GM18508 (cell line): ENCODE results near the gene KRT14.
"Not testable (repeated sequence)": the region's sequence is repeated elsewhere in the genome, so short reads cannot be mapped to it uniquely, and the experiment has no call there.

Experiments used
- ATAC-seq: cut with Tn5 transposase; IDR thresholded peaks from one replicate; pipeline ENCODE4 v1.9.1; 2021; ENCODE audit warnings: moderate number of reproducible peaks; ENCODE audit not compliant: insufficient read depth, unreplicated experiment

The KRT14 gene

DNA sequence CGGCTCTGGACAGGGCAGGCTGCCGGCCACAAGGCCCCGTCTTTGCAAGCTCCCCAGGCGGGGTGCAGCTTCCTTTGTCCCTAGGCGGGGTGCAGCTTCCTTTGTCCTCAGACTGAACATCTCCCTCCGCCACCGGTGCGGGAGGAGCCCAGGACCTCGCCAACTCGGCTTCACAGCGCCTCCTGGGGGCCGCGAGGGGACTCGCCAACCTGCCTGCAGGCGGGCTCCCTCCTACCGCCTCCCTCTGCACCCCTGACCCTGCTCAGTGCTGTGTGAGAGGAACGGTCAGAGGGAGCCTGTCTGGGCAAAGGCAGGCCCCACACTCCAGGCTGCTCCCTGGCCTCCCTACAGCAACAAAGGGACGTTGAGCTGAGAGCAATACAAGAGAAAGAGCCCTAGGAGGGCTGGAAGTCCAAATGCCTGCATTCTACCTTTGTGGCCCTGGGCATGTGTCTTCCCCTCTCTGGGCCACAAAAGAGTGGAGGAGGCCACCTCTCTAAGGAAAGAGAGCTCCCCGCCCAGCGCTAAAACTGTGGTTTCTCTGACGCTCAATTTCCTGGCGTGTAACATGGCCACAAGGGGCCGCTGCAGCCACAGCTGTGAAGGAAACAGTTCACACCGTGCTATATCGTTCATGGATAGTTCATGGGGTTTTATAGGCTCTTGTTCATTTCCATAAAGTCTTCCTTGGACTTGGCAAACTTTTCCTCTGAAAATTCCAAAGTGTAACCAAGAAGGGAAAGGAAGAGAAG is 37.7 kb downstream of the KRT14 start:
- no peak for ATAC-seq

- ATAC-seq: no peak
These were observed 38.5 kb downstream of the KRT14 start for GRCh38 chr17:41547921-41548843.

DNA sequence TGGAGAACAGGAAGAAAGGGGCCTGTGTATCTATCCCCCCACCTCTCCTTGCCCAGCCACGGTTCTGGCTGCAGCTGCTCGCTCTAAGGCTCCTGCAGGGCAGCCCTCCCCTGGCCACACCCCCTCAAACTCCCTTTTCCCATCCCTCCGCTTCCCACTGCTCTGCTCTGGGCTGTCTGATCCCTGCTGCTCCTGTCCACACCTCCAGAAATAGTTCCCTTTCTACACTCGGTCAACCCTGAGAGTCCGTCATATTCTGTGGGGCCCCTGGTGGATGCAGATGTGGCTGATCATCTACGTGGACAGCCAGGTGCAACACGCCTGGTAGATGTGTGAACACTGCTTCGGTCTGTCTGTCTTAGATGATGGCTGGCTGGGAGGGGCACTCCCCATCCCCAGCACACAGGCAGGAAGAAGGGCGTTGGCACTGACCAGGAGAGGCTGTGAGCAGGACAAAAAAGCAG is 39.3 kb downstream of the KRT14 start:
- no peak for ATAC-seq

DNA sequence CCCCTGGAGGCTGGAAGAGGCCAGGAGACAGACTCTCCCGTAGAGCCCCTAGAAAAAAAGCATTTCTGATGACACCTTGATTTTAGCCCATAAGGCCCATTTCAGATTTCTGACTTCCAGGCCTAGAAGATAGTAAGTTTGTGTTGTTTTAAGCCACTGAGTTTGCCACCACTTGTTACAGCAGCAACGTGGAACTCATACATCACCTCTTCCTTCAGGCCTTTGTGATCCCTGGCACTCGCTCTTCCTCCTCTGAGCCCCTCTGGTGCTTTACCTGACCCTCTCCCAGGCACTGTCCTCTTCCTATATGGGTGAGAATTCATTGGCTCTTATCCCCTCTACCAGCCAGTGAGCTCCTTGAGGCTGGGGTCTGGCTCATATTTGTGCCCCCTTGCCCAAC is 39.9 kb downstream of the KRT14 start:
- ATAC-seq: no peak

DNA sequence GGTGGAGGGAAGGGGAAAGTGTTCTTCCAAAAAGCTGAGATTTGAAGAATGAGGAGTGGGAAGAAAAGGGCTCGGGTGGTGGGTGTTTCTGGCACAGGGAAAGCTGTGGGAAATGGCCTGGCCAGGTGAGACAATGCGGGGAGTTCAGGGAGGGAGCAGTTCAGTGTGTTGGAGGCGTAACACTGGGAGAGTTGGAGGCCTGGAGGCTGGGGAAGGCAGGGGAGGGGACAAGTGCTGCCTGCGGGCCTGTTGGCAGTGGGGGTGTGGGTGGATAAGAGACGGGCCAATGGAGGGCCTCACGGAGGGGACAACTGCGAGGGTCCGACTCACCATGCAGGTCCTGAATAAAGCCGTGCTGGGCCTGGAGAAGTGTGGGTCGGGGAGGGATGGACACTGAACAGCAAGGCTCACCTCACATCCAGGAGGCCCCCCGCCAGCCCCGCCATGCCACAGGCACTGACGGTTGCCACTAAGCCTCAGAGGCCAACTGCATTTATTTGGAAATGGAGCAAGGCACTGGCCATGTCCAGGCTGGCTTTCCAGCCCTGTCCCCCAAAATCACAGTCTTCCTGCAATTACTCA is 40.8 kb downstream of the KRT14 start:
- ATAC-seq: no peak

GRCh38 chr17:41544935-41545334 is 41.8 kb downstream of the KRT14 start:
- ATAC-seq: no peak

DNA sequence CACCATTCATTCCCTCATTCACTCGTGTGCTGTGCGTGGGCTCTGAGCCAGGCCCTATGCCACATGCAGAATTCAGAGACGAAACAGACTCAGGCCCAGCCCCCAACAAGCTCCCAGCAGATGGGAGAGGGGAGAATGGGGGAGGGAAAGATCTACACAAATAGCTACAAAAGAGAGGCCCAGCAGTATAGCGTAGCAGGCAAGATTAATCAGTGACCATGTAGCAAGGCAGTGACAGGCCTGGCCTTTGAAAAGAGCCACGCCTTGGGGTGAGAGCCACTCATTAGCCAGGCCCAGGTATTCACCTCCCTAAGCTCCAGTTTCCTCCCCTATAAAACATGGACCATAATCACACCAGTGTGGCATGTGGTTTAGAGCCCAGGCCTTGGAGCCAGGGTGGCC is 42.2 kb downstream of the KRT14 start:
- no peak for ATAC-seq

- ATAC-seq: not testable (repeated sequence)
These were observed 43.9 kb downstream of the KRT14 start for GRCh38 chr17:41542786-41543185.

GRCh38 chr17:41542357-41542756 is 44.3 kb downstream of the KRT14 start:
- no peak for ATAC-seq

DNA sequence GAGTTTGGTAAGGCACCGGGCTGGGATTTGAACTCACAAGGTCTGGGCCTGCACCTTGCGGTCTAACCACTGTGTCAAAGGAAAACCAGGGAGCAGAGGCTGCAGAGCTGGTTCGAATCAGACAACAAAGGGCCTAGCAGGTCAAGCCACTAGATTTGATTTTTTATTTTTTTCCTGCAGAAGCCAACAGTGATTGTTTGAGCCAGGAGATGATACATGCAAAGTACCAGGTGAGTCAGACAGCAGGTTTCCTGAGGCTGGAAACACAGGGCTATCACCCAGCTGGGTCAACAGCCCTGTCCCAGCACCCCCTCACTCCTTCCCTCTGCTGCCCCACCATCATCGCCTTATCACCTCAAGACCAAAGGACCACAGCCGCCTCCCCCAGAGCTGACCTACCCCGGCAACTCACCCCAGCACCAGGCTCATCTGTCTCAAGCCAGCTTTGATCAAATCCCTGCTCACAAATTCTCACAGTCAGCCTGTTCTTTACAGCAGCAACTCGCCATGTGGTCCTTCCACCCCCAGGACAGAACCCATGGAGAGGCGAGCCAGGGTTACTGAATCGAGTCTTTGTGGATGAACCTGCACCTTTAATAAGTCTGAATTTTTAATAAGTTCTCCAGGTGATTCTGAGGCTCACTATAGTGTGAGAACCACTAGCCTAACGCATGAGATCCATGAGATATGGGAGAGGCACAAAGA is 45.6 kb downstream of the KRT14 start:
- no peak for ATAC-seq

GRCh38 chr17:41539979-41540701 is 46.6 kb downstream of the KRT14 start:
- ATAC-seq: no peak

DNA sequence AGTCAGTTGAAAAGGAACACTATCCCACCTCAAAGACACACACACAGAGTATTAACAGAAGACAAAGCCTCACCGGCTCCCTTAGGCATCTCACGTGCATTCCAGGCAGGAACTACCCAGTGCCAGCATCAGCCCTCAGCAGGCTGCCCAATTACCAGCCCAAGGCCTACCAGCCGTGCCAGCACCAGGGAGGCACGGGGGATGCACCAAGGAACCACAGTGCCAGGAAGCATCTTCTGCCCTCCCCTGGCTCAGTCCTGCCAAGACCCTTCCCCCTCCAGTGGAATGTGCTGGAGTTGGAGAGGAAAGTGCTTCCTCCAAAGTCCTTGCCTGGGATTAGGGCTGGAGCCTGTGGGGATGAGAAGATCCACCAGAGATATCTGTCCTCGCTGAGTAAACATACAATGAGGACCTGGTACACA is 47.6 kb downstream of the KRT14 start:
- no peak for ATAC-seq

- ATAC-seq: no peak
These were observed 48.1 kb downstream of the KRT14 start for GRCh38 chr17:41538565-41538991.

- ATAC-seq: no peak
These were observed 48.7 kb downstream of the KRT14 start for GRCh38 chr17:41537990-41538389.

DNA sequence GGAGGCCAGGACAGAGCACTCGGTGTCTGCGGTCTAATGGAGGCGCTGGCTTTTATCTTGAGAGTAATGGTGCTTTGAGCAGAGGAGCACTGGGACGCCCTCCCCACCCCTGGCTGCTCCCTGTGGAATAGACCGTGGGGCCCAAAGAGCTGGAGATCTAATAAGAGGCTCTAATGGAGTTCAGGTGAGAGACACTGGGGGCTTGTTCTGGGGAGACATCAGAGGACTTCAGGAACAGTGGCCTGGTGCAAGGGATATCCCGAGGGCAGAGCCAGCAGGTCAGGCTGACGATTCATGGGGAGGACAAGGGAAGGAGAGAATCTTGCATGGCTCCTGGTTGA is 49.1 kb downstream of the KRT14 start:
- no peak for ATAC-seq

- ATAC-seq: no peak
These were observed 49.7 kb downstream of the KRT14 start for GRCh38 chr17:41536741-41537613.

DNA sequence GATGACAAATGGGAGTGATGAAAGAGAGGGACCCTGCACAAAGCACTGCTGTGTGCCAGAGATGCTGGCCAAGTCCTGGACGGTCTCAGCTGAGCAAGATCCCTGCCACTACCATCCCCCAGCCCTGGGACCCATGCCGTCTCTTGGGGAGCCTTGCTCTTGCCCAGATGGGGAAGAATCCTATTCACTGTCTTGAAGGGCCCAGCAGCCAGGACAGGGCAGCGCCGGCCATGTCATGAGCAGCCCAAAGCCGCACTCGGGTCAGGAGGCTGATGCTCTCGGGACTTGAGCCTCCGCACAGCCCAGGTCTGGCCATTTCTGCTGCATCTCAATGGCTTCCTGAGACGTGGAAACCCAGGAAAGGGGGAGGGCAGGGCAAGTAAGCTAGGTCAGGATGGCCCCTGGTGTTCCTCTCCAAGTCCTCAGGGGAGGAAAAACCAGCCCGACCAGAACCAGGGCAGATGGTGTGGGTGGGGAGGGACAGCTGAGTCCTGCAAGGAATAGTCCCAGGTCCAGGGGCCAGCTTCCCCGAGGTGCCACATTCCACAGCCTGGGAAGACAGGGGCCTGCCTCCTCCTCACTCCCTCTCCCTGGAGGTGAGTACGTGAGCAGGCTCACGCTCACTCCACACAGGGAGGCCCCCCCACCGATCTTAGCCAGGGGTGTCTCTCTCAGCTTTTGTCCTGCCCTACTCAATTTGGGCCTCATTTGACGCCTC is 50.8 kb downstream of the KRT14 start:
- no peak for ATAC-seq

- ATAC-seq: no peak
These were observed 51.7 kb downstream of the KRT14 start for GRCh38 chr17:41534899-41535546.
